HG03039 (cell line): ENCODE data around the gene GCK.
"Not testable (repeated sequence)": the region's sequence is repeated elsewhere in the genome, so short reads cannot be mapped to it uniquely, and the experiment has no call there.

Experiments used
- ATAC-seq: cut with Tn5 transposase; IDR thresholded peaks from one replicate; pipeline ENCODE4 v1.9.1; 2021; ENCODE audit warnings: mild to moderate bottlenecking, moderate library complexity; ENCODE audit not compliant: unreplicated experiment

GCK gene

DNA sequence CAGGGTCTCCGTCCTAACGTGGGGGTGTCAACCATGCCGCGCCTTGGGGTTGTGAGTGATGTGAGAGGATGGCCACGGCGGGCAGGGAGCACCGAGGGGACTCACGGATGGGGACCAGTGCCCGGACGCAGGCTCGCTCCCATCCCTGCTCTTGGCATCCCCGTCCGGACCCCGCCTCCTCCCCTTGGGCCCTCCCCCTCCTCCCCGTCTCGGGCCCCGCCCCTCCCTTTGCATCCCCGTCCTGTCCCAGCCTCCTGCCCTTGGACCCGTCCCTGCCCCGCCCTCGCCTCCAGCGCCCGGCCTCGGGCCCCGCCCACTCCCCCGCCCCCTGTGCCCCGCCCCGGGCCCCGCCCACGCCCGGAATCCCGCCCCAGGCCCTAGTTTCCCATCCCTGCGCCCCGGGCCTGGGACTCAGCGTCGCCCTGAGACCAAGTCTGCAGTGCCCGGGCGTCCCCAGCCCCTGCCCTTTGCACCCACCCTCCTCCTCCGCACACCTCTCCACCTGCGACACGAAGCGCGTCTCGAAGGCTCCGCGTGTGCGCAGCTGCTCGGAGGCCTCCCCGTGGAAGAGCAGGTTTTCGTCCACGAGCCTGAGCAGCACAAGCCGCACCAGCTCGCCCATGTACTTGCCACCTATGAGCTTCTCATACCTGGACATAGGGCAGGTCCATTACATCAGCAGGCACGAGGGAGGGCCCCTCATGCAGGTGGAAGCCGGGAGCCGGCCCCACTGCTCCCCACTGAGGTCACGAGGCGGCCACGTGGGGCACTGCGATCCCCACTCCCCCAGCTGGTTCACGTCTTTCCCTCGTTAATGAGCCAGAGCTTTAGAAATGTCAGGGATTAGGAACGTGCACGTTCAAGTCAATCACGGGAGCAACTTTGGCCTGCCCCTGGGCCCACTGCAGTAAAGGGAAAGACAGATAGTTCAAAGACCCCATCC is 43.0 kb downstream of the GCK start:
- ATAC-seq, result no peak

DNA sequence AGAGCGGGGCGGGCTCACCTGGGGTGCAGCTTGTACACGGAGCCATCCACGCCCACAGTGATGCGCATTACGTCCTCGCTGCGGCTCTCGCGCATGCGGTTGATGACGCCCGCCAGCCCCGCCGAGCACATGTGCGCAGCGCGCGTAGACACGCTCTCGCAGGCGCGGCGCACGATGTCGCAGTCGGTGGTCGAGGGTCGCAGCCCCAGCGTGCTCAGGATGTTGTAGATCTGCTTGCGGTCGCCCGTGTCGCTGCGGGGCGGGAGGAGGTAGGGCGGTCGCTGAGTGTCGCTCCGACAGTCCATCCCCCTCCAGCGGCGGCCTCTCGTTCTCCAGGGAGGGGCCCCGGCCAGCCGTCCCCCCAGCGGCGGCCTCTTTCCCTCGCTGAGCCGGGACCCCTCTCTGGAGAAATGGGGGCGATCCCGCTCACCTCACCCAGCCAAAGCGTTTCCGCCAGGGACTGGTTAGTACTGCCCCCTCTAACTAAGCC is 43.7 kb downstream of the GCK start:
- no peak for ATAC-seq

DNA sequence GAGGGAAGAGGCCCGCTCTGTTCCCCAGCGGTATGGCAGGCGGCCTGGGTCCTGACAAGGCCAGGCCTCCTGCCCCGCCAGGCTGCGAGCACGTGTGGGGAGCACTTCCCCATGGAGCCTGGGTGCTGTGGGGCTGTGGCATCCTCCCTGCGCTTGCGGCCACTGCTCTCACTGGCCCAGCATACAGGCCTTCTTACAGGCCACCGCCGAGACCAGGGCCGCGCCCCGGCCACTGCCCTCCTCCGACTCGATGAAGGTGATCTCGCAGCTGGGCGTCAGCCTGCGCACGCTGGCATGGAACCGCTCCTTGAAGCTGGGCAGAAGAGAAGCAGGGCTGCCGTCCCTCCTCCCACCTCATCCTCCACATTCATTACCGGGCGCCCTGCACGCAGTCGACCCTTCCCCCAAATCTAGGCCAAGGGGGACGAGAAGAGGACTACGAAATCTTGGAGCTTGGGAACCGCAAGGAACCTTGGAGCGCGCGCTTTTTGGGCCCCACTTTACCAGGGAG is 44.2 kb downstream of the GCK start:
- no peak for ATAC-seq

DNA sequence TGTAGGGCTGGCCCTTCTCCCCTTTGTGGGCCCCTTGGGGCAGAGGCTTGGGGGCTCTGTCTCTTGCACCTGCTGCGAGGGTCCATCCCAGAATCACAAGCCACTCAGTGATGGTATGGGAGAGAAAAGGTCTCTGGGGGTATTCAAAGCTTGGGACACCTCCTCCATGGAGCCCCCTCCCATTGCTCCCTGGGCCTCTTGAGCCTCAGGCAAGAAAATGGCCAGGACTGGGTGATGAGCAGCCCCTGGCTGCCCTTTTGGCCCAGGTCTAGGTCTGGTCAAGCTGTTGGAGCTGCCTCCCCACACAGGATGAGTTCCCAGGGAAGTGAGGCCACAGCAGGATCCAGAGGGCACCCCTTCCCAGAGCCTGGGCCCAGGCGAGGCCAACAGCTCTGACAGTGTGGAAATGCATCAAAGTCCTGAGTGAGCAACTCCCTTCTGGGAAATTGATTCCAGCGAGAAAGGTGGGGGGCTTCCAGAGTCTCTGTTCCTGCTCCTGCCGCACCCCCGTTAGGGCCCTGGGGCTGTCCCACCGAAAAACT is 44.7 kb downstream of the GCK start:
- ATAC-seq, result no peak

DNA sequence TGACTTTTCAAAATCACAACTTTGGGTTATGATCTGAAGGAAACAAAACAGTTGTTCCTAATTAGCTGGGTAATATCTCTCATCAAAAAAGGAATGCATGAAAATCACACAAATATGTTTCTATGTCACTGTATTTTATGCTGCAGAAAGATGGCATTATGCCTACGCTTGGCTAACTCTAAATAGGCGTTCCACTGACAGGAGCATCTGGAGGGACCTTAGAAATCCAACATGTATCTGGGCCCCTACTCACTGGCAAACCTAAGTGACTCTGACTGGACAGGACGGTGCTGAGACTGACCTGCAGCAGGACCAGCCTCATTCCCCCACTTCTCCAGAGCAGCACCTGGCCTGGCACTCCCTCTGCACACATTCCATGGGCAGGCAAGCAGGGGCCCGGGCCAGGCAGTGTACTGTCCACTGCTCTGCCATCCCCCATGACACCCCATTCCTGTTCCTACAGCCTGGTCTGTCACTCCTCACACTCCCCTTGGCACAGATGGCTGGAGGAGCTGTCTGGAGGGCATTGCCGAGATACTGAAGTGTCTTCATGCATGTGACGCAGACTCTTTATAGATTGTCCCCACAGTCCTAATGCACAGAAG is 45.5 kb downstream of the GCK start:
- ATAC-seq, result no peak

DNA sequence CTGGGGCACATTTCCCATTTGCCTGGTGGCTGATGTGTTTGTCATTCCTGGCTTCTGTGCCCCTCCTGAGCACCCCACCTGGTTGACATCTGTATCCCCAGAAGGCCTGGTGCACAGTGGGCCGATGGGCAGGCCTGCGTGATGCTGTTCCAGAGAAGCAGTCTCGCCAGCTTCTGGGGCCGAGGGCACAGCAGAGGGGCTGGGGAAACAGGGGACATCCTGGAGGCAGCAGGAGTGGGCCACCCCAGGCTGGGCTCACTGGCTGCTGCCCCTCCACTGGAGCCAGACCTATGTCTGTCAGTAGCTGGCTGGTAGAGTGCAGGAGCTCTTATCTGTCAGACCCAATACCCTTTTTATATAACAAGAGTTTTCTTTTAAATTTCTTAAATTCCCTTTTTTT is 47.2 kb downstream of the GCK start:
- no peak for ATAC-seq

DNA sequence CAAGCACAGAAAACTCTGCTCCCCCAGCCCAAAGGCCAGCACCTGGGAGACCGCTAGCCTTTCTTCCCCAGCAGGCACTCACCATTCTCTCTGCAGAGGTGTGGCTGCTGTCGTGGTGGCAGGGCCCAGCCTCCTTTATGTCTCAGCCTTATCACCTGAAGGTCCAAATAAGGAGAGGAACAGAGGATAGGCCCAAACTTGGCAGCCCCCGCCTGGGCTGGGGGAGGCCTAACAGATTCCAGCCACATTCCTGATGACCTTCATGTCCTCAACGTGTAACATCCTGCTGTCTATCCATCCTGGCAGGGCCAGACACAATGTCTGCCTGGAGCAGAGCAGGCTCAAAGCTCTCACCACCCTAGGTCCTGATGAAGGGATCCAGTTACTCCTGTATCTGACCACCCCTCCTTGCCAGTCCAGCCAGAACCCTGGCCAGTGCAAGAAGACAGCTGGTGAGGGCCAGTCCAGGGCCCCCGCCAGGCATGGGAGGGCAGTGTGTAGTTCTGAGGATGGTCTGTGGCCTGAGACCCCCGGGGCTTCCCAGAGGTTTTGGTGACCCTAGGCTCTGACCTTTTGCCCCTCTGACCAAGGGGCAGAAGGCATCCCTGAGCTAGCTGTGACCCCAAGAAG is 47.9 kb downstream of the GCK start, which contains the start of gene MYL7:
Gene MYL7 (minus strand): TSS at position 112 of the 630 bp plus-strand sequence. CDS start 27 bp downstream, at position 85.
- no peak for ATAC-seq

DNA sequence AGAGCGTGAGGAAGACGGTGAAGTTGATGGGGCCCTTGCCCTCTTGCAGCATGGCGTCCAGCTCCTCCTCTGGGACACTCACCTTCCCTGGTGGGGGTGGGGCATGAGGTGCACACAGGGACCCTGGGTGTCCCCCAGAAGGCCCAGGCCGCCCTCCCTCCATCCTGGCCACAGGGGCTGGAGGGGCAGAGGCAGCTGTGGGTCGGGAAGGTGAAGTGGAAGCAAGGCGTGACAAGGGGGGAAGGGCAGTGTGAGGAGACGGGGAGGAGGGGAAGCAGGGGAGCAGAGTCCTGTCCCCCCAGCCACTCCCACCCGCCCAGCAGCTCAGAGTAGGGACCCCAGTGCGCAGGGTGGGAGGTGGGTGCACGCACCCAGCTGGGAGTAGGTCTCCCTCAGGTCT is 48.9 kb downstream of the GCK start:
- no peak for ATAC-seq

DNA sequence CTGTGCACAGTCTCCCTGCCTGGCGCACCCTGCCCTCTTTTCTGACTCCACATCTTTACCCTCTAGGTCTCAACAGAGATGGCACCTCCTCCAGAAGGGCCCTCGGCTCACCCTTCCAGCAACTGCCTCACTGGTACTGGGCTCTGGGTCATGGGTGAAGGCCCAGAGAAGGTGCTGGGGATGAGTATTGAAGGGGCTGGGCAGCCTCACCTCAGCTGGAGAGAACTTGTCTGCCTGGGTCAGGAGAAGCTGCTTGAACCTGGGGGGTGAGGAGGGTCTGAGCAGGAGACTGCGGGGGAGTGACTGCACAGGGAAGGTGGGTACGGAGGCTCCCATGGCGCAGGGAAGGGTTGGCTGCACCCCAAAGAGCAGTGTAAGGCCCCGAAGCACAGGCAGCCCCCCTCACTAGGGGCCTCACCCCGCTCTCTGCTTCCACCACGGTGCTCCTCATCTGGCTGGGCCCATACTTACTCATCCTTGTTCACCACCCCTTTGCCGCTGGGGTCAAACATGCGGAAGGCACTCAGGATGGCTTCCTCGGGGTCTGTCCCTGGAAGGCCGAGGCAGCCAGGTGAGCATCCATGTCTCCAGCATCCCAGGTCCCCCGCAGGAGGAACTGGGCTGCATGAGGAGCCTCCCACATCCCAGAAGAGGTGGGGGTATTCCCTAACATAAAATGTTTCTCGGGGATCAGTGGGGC is 49.8 kb downstream of the GCK start:
- ATAC-seq, result no peak

DNA sequence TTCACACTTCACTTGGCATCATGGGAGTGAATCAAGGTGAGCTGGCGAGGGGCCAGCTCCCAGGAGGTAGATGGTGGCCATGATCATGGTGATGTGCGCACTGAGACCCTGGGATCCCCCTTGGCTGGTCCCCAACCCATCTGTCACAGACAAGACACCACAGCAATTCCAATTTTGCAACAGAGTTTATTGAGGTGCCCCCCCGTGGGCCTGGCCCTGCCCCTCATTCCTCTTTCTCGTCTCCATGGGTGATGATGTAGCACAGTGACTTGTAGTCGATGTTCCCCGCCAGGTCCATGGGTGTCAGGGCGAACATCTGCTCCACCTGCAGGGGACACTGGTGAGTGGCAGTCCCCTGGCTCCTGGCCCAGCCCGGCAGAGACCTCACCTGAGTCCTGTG is 50.5 kb downstream of the GCK start:
- ATAC-seq, result no peak

DNA sequence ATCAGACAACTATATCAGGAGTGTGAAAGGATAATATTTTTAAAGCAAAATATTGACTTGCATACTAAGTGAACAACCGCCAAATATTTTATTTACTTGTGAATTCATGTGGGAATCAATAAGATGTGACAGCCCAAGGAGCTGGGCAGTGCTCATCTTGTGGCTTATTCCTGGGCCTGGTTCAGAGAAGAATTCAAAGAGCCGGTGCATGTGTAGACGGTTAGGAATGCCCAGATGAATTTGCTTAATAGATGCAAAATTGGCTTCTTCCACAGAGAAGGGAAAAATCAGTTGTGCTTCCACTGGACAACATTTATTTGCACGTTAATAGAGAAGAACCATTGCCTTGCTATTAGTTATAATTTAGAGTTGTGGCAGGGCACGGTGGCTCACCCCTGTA is 52.5 kb downstream of the GCK start:
- no peak for ATAC-seq

DNA sequence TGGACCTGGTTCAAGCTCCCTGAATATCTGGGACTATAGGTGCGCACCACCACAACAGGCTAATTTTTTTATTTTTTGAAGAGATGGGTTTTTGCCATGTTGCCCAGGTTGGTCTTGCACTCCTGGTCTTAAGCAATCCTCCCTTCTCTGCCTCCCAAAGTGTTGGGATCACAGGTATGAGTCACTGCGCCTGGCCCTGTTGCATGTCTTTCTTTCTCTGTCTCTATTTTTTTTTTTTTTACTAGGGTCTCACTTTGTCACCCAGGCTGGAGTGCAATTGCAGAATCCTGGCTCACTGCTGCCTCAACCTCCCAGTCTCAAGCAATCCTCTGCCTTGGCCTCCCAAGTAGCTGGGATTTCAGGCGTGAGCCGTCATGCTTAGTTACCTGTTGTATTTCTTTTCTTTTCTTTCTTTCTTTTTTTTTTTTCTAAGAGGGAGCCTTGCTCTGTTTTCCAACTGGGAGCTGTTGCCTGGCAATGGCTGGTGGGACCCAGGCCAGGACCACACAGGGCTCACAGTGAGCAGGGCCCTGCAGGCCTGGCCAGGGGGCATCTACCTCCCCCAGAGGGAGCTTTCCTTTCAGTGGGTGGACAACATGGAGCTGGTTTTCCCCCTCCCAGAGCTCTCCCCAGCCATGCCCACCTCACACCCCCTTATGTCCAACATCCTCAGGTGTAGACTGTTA is 54.2 kb downstream of the GCK start:
- ATAC-seq, result no peak

DNA sequence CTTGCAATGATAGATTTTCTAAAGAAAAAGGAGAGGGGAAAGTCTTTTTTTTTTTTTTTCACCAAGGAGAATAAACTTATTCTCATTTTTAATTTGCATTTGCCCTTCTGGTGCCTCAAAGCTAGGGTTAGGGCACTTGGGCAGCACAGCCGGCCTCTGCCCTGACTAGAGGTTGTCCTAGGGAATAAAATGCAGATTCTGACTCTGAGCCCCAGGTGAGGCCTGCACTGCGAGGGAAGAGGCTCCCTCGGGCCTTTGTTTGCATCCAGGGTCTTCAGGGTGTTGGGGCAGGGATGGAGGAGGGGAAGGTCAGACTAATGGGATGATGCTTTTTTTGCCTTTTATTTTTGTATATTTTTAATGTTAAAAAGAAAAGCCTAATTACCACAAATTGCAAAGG is 55.9 kb downstream of the GCK start:
- ATAC-seq, result no peak

DNA sequence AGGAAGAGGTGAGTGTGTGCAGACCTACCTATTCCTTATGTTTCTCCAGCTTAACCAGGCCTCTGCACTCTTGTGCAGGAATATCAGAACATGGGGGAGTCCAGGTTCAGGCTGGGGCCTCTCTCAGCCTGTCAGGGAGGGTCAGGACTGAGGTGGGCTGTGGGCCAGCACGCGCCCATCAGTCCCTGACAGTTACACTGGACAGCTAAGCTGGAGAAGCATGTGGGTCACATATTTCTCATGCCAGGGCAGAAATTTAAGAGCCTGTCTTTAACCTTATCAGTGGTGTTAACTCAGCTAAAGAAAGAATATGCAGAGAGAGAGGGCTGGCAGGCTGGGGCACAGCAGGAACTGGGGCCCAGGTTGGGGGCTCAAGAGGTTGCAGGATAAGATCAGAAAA is 57.2 kb downstream of the GCK start:
- ATAC-seq, result no peak

DNA sequence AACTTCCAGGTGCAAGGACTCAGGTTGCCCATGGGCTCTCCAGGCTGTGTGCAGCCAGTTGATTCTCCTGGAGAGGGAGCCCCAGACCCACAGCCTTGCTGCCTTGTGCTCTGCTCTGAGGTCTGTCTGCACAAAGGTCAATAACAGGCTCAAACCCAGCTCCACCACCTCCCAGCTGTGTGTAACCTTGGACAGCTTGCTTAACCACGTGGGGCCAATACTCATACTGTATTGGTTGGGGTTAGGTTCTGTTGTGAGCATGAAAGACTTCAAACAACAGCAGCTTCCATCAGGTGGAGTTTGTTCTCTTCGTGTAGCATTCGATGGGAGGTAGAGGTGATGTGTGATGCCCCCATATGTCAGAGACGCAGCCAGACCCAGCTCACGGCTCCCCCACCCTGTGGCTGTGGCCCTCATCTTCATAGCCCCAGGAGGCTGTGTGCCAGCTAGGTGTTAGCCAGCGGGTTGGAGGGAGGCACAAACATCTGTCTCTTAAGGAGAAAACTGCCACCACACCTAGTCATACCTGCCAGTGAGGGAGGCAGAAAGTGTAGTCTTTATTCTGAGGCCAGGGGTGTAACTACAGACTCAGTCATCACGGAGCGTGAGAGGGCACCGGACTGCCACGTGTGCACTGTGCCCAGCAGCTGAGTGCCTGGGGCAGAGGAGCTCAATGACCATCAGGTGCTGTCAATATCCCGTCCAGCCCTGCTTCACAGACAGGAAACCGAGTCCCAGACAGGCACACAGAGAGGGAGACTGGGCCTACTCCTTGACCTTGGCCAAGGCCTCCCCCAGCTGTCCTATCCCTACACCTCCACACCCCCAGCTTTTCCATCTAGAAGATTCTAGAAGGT is 57.8 kb downstream of the GCK start:
- ATAC-seq, result no peak

DNA sequence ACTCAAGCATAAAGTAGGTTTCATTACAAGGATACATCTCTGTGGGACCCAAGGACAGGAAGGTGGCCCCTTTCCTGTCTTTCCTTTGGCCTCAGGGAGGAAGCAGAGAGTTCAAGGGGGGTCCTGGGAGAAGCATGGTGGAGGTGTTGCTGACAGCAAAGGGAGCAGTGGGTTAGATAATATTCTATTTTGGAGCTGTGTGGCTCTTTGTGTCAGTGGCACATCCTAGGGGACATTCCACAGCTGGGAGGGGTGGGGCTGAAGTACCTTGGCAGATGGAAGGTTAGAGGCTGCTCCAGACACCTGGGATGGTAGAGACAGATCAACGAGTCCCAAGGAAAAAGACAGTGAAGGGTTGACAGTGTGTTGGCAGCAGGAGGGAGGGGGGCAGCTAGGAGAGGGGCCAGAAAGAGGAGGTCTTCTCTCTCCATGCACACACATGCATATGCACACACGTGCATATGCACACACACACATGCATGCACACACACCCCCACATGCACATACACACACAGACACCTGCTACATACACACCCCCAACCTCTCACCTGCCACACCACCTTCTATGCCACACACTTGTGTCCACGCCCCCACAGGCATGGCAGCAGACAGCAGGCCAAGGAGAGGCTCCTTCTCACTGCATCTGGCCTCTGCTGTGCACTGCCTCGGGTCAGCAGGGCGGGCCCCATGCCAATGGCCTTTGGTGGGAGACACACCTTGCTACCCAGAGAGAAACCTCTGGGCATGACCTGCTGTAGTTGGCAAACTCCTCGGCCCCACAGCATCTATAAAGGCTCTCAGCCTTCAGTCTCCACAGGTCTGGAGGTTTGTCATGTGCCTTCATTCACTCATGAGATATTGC is 60.3 kb downstream of the GCK start:
- ATAC-seq, result no peak

DNA sequence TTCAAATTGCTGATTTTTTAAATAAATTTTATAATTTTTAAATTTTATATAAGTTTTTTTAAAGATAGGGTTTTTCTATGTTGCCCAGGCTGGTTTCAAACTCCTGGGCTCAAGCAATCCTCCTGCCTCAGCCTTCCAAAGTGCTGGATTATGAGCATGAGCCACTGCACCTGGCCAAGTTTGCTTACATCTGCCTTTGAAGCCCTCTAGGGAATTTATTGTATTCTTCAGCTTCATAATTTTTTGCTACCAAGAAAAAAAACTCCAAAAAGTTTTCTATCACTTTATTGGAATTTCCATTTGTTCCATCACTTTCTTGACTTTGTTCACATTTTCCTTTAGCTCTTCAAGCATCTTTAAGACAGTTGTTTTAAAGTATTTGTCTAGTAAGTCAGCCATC is 62.1 kb downstream of the GCK start:
- no peak for ATAC-seq

DNA sequence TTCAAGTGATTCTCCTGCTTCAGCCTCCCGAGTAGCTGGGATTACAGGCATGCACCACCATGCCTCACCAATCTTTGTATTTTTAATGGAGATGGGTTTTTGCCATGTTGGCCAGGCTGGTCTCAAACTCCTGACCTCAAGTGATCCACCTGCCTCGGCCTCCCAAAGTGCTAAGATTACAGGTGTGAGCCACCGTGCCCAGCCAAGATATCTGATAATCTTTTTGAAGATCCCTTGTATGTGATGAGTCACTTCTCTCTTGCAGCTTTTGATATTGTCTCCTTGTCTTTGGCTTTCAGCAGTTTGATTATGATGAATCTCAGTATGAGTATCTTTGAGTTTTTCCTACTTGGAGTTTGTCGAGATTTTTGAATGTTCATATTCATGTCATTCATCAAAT is 62.7 kb downstream of the GCK start:
- not testable (repeated sequence) for ATAC-seq
